Neural cell (in vitro differentiated cells): ENCODE results near the gene MUC22.

ENCODE experiments used
- CTCF ChIP-seq: fragments of 450-650 bp; IDR thresholded peaks from 2 replicates; pipeline ENCODE4 v1.5.1; 2014; ENCODE audit warnings: antibody characterized with exemption, mild to moderate bottlenecking, moderate library complexity; ENCODE audit not compliant: poor library complexity, severe bottlenecking
- EP300 ChIP-seq: fragments of 450-650 bp; conservative IDR thresholded peaks from 2 replicates; pipeline ENCODE4 v1.6.1; 2014; ENCODE audit warnings: antibody characterized with exemption, mild to moderate bottlenecking, moderate library complexity; ENCODE audit not compliant: poor library complexity, severe bottlenecking
- EZH2 ChIP-seq: fragments of 200-600, 300-800 bp; shearing (Covaris generic), sonication (generic); IDR thresholded peaks from 2 replicates; pipeline ENCODE4 v1.6.1; 2014; ENCODE audit warnings: antibody characterized with exemption, low read length, borderline replicate concordance, mild to moderate bottlenecking; ENCODE audit not compliant: insufficient read depth, poor library complexity, severe bottlenecking
- MXI1 ChIP-seq: fragments of 450-650 bp; conservative IDR thresholded peaks from 2 replicates; pipeline ENCODE4 v1.6.1; 2014; ENCODE audit warnings: antibody characterized with exemption, mild to moderate bottlenecking; ENCODE audit not compliant: poor library complexity, severe bottlenecking
- POLR2AphosphoS5 ChIP-seq: IDR thresholded peaks from 2 replicates; pipeline ENCODE4 v1.6.1; 2012

- TF ChIP-seq CTCF (peak; percentile 91), EP300 (no peak), EZH2 (no peak), POLR2AphosphoS5 (no peak), MXI1 (peak; percentile 55)
These were observed 60.5 kb downstream of the MUC22 start for GRCh38 chr6:31070711-31071197.
